NCI-H524 (cell line): ENCODE measurements around the gene ETV3.
A peak's percentile ranks its signal among the peaks of the same experiment; 100 is the strongest.

Experiments used
- DNase-seq, 2 experiments: peaks; one replicate each; lab custom pipeline; 2025; lab: John Stamatoyannopoulos, UW

The ETV3 gene

GRCh38 chr1:157161901-157162300 lies 23.7 kb upstream of the ETV3 start:
- no peak for DNase-seq

- no peak for DNase-seq
These were observed 20.8 kb upstream of the ETV3 start for GRCh38 chr1:157158967-157159366.

DNA sequence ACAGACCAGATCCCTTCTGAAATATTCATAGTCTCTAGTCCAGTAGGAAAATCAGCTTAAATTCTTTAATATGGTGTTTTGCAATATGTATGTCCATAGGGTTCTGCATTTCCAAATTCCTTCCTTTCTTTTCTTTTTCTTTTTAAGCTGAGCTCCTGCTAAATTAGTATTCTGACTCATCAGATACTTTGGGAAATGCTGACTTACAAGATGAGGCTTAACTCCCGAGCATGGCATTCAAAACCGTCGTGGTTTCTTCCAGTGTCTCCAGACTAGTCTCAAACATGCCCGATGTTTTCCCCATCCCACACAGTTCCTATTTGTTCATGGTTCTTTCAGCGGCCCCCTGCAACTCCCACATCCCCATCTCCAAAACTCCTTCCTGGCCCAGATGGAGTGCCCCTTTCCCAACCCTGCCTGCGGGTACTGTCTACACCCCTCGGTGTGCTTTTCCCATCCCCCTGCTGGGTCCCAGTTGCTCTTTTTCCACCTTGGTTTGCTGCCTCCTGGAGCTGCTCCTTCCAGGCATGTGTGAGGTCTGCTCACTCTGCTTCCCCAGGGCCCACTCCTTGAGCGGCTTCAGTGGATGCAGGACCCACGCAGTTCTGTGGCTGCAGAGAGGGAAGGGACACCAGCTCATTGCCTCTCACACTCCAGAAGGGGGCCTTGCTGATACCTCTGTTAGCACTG lies 19.5 kb upstream of the ETV3 start:
- no peak for DNase-seq

- peak; percentile 23 to 47 for DNase-seq
These were observed 17.9 kb upstream of the ETV3 start for GRCh38 chr1:157156058-157156541.

DNA sequence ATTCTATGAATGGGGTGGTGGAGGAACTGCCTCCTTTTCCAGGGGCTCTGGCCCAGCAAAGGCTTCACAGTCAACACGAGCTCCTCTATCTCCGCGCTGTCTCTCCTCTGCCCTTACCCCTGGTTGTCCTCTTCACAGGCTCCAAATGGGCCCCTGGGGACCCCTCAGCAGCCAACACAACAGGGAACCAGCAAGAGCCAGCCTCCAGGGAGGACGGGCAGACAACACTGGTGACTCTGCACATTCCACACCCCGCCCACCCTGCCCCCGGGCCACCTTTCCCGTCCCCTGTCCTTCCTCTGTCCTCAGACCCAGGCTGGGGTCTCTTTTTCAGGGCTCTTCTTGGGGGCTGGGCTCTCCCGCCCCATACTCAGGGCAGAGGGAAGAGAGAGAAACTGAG lies 17.5 kb upstream of the ETV3 start:
- DNase-seq = no peak

DNA sequence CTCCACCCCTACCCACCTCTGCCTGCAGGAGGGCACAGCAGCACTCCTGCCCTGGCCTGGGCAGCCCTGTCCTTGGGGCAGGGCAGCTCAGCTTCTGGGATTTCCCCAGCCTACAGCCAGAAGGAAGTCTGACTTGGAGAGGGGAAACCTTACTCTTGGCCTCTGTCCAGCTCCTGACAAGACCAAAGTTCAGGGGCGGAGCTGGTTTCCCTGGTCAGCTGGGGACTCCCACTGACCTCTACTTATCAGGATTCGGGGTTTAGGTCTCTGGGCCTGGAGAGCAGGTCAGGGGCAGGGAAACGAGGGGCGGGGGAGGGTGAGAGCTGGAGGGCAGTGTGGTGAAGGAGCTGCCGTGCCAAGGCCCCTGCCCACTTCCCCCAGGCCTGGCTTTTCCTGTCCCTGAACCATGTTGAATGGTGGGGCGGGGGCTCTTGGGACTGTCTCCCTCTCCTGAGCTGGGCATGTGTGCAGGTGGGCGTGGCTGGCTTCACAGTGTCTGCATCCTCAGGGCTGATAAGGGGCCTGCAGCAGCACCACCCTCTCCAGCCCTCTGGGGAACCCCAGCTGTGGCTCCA lies 16.8 kb upstream of the ETV3 start:
- DNase-seq = no peak

- DNase-seq = peak; percentile 29 to 57
These were observed 16.1 kb upstream of the ETV3 start for GRCh38 chr1:157154291-157154690.

GRCh38 chr1:157153746-157154145 lies 15.6 kb upstream of the ETV3 start:
- DNase-seq = peak in 1 of 2 experiments; percentile 29

GRCh38 chr1:157152510-157152909 lies 14.3 kb upstream of the ETV3 start:
- no peak for DNase-seq

DNA sequence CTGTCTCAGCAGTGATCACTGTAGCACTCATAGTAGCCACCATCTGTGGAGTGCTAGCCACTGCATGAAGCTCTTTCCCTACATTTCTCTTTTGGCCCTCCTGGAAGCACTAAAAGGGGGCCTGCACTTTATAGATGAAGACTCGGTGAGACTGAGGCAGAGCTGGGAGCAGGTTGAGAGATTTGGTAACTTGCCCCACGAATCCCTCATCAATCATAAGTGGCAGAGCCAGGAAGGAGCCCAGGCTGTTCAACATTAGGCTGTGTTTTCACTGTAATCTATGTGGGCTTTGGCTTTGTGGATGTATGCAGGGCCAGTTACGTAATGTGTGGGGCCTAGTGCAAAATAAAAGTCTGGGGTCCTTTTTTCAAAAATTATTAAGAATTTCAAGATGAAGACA lies 13.3 kb upstream of the ETV3 start:
- DNase-seq = no peak

- no peak for DNase-seq
These were observed 12.9 kb upstream of the ETV3 start for GRCh38 chr1:157151073-157151472.

- no peak for DNase-seq
These were observed 12.4 kb upstream of the ETV3 start for GRCh38 chr1:157150631-157151030.

- DNase-seq = no peak
These were observed 9.9 kb upstream of the ETV3 start for GRCh38 chr1:157147906-157148700.

DNA sequence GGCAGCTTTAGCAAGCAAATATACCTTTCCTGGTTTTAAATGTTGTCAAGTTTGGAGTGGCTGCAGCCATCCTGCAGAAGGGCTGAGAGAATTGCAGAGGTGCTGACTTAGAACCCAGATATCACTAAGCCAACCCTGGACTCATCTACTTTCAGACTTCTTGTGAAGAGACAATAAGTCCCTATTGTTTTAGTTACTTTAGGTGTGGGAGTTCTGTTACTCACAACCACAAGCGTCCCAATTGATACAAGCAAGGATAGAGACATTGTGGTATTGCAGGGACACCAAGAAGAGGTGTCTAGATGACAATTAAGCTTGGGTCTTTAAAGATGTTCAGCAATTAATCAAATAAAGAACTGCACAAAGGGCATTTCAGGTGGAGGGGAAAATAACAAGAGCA lies 8.8 kb upstream of the ETV3 start:
- no peak for DNase-seq

DNA sequence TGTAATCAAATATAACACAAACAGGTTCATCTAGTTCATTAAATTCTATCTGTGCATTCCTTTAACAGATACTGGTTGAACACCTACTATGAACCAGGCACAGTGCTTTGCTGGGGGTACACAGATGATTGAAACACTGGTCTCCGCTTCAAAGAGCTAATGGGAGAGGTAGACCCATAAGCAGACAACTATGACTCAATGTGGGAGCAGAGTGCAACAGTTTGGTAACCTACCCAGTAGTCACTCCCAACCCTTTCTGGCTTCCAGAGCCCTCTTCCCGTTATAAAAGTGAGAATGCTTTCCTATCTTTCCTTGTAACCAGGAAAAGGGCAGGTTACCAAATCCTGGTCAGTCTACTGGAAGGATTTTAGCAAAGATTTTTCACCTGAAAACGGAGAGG lies 8.0 kb upstream of the ETV3 start:
- DNase-seq = no peak

GRCh38 chr1:157145076-157145475 lies 6.9 kb upstream of the ETV3 start:
- no peak for DNase-seq

- DNase-seq = no peak
These were observed 6.3 kb upstream of the ETV3 start for GRCh38 chr1:157144509-157144908.

DNA sequence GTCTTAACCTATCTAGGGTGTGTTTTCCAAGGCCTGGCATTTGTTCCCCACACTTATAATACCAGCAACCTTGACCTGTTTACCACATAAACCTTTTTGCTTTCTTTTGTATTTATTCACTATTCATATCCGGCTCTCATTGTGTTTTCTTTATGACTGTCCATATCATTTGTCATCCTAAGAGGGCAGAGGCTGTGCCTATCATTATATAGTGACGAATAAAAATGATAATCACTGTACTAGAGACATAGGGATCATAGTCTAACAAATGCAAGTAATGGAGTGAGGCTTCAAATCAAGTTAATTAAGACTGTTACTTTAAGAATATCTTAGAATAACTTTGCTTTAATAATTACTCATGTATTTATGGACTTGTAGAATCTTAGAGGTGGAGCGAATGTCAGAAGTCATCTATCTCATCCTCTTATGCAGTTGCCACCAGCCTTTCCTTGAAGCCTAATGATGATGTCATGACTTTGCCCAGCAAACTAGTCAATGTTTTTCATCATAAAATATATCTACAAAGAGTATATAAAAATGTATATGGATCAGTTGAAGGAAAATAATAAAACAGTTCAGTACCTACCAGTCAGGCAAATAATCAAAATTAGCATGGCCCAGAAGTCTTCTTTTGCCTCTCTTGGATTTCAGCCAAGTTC lies 4.7 kb upstream of the ETV3 start:
- DNase-seq = no peak

DNA sequence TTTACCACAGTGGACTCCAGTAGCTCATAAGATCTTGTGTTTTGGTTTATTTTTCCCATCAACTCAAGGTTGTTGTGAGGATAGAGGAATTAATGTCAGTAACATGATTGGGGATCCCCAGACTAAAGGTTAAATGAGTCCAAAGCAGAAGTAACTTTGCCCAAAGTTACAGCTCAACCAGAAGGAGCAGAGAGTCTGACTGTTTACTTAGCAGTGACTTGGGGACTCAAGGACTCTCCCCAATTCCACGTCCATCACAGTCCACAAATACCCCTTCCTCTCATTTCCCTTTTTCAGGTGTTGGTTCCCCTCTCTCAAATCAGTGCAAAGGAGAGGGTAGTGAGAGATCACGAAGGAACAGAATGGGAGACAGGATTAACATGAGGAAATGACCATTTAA lies 4.0 kb upstream of the ETV3 start:
- DNase-seq = no peak

GRCh38 chr1:157141212-157141855 lies 3.1 kb upstream of the ETV3 start:
- no peak for DNase-seq

DNA sequence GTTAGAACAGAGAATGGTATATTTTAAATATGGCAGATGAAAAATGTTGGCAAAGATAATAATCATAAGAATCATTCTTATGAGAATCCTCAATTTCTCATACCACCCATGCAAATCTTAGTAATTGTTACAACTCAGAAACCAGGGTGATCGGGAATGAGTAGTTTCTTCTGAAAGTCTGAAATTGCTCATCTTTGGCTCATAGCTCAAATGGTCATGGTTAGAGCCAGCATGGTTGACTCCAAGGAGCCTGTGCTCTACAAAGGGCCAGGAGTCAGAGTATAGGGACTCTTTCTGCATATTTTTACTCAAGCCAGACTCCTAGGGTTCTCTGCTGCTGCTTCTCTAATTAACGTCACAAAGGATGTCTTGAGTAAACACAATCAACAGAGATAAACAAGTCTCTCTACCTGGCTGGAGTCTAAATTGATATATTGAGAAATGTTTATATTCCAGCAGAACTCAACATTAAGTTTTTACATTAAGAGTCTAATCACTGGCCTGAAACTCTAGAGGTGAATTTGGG lies 1.9 kb upstream of the ETV3 start:
- no peak for DNase-seq
